HepG2 (cell line): ENCODE results near the gene TBX6. TPM values are rescaled to one million over a fixed set of nuclear protein-coding genes. Genes with fewer than 3 reads are reported as not detected.
A peak's percentile ranks its signal among the peaks of the same experiment; 100 is the strongest.

Source experiments
- DNMT1 ChIP-seq: sonication (generic); formaldehyde crosslinking; IDR thresholded peaks from 2 replicates; pipeline ENCODE4 v1.5.1; 2020; ENCODE audit warnings: mild to moderate bottlenecking, missing genetic modification reagents
- ETS1 ChIP-seq: sonication (generic); formaldehyde crosslinking; IDR thresholded peaks from 2 replicates; pipeline ENCODE4 v1.4.0; 2020; ENCODE audit warnings: missing genetic modification reagents
- ETV6 ChIP-seq: sonication (generic); formaldehyde crosslinking; conservative IDR thresholded peaks from 2 replicates; pipeline ENCODE4 v1.4.0; 2020; ENCODE audit warnings: missing genetic modification reagents
- NFYB ChIP-seq: sonication (generic); formaldehyde crosslinking; IDR thresholded peaks from 2 replicates; pipeline ENCODE4 v1.4.0; 2020; ENCODE audit warnings: missing genetic modification reagents
- PRPF4 ChIP-seq: fragments of 200-400 bp; formaldehyde crosslinking; IDR thresholded peaks from 2 replicates; pipeline ENCODE4 v1.6.1; 2016; ENCODE audit warnings: low read length, low read depth; ENCODE audit not compliant: poor library complexity, severe bottlenecking
- PTBP1 ChIP-seq: fragments of 200-400 bp; formaldehyde crosslinking; IDR thresholded peaks from 2 replicates; pipeline ENCODE4 v1.6.1; 2018; ENCODE audit warnings: low read length, low read depth; ENCODE audit not compliant: poor library complexity, severe bottlenecking
- SP5 ChIP-seq: IDR thresholded peaks from 2 replicates; pipeline ENCODE4 v1.6.1; 2016; ENCODE audit warnings: low read depth, borderline replicate concordance
- SYNCRIP ChIP-seq: fragments of 200-400 bp; formaldehyde crosslinking; IDR thresholded peaks from 2 replicates; pipeline ENCODE4 v1.6.1; 2018; ENCODE audit warnings: mild to moderate bottlenecking, low read depth, low read length; ENCODE audit not compliant: insufficient read depth
- THYN1 ChIP-seq: sonication (generic); formaldehyde crosslinking; IDR thresholded peaks from 2 replicates; pipeline ENCODE4 v1.8.1; 2023; ENCODE audit warnings: low read depth, mild to moderate bottlenecking, moderate library complexity, missing genetic modification reagents, borderline replicate concordance
- ZBTB4 ChIP-seq: sonication (generic); formaldehyde crosslinking; IDR thresholded peaks from 2 replicates; pipeline ENCODE4 v1.4.0; 2020; ENCODE audit warnings: missing genetic modification reagents, mild to moderate bottlenecking, borderline replicate concordance
- ZBTB40 ChIP-seq, 2 experiments: fragments of 450-650 bp in 1 of 2; sonication (generic) in 1 of 2; formaldehyde crosslinking in 1 of 2; IDR thresholded peaks; 2 replicates each; pipeline versions ENCODE4 v1.6.1 to v1.8.0; 2016 to 2022; ENCODE audit warnings: antibody characterized with exemption in 1 of 2, mild to moderate bottlenecking in 1 of 2, missing genetic modification reagents in 1 of 2
- ZNF160 ChIP-seq: sonication (generic); formaldehyde crosslinking; IDR thresholded peaks from 2 replicates; pipeline ENCODE4 v1.8.0; 2022; ENCODE audit warnings: mild to moderate bottlenecking, inconsistent platforms, missing genetic modification reagents
- ZNF782 ChIP-seq: sonication (generic); formaldehyde crosslinking; IDR thresholded peaks from 2 replicates; pipeline ENCODE4 v1.4.0; 2020; ENCODE audit warnings: missing genetic modification reagents, mild to moderate bottlenecking, borderline replicate concordance
- polyA plus RNA-seq, 8 experiments: library from polyadenylated mRNA; depleted of rRNA in 3 of 8; stranded (reverse) in 7 of 8; unstranded in 1 of 8; fragments of >200 nt; fragmentation: Illumina TruSeq in 4 of 8; extraction: Trizol in 4 of 8; gene quantifications; 2 replicates each; pipeline versions ENCODE4 v1.2.1 to v1.2.3, GENCODE V29; 2011 to 2016; ENCODE audit warnings: low read depth in 4 of 8, missing spikeins in 1 of 8, mixed read lengths in 1 of 8; ENCODE audit not compliant: insufficient read depth in 1 of 8
- total RNA-seq, 5 experiments: library from RNA; depleted of rRNA; stranded (reverse); fragments of >200 nt; fragmentation: Illumina TruSeq; extraction: Trizol; gene quantifications; 2 replicates each; pipeline ENCODE4 v1.2.3, GENCODE V29; 2016; ENCODE audit warnings: low read depth in 1 of 5

The TBX6 gene
- total and polyA plus RNA-seq, 2 of the 13 experiments (the other 11 are each of a cell fraction or from before 2014, with no cell fraction given): 0.24 to 0.42 TPM

DNA sequence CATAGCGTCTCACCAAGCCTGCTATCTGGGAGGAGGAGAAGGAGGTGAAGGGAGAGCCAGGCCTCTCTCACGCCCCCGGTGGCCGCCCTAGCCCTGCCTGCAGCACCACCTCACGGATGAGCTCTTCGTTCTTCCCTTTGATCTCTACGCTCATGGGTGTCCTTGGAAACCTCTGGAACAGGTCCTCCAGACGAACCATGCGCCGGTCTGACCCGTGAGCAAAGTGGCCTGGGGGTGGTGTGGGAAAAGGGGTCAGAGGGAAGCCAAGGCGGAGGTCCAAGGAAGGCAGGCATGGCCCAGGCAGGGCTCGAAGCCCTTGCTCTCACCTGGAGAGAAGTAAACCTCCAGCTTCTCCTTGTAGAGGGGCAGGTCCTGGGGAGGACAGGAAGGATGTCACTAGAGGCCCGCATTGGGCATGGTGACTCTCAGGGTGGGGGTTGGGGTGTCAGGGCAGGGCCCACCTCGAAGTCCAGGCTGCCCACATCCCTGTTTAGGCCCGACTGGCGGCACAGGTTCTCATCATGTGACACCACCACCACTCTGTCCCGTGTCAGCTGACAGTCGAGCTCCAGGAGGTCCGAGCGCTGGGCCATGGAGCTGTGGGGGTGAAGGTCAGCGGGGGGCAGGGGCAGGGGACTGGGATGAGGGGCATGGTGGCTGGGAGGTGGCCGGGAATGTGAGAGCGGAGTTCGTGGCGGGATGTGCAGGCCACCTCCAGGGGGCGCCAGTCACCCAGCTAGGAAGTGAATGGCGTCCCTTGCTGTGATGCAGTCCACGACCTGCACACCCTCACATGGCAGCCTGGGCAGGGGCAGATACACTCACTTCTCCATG is 20.7 kb upstream of the TBX6 start (continued):
- TF ChIP-seq ZBTB40 (IDR thresholded peaks at IDR 0.05): no peak
- peak; percentile 49; the same call in 1 of the 2 replicates for TF ChIP-seq ZBTB40 (CRISPR knock-in tag; IDR thresholded peaks at IDR 0.05)
- TF ChIP-seq PTBP1: peak; percentile 47
- TF ChIP-seq ETV6 (CRISPR knock-in tag): 0 out of 2 replicates have a peak, but pooled peaks have one; percentile 24
- peak; percentile 81; the same call in 1 of the 2 replicates for TF ChIP-seq ZNF782 (CRISPR knock-in tag)
- no peak for TF ChIP-seq THYN1 (CRISPR knock-in tag)
- 0 out of 2 replicates have a peak, but pooled peaks have one; percentile 26 for TF ChIP-seq DNMT1 (CRISPR knock-in tag)
- no peak for TF ChIP-seq SYNCRIP
- peak; percentile 29; the same call in 1 of the 2 replicates for TF ChIP-seq SP5
- TF ChIP-seq NFYB (CRISPR knock-in tag): no peak
- TF ChIP-seq ETS1 (CRISPR knock-in tag): no peak; the same call in 1 of the 2 replicates
- TF ChIP-seq ZBTB4: no peak
- TF ChIP-seq PRPF4: no peak
- peak; percentile 65; the same call in 1 of the 2 replicates for TF ChIP-seq ZNF160 (CRISPR knock-in tag)
